Lung (tissue), 12 donors: ENCODE measurements around the gene SWAP70. TPM values are rescaled to one million over a fixed set of nuclear protein-coding genes. Genes with fewer than 3 reads are reported as not detected.

Experiments used
- ATAC-seq: fragments of 200-7000 bp; cut with Tn5 transposase; one replicate; pipeline ENCODE4 v1.9.1; 2020; ENCODE audit warnings: moderate number of reproducible peaks; ENCODE audit not compliant: insufficient read depth, low FRiP score
- DNase-seq, 3 donors: peaks; one replicate each; pipeline ENCODE4 v3.0.0-alpha.2; 2013 to 2017
- H3K27ac ChIP-seq, 2 donors: one replicate each; pipeline ENCODE4 v1.5.1; 2013; ENCODE audit warnings: mild to moderate bottlenecking in 2 of 2, moderate library complexity in 2 of 2, control low read depth in 1 of 2, inconsistent platforms in 1 of 2, low read depth in 1 of 2, low read length in 1 of 2
- H3K27me3 ChIP-seq, 3 donors: one replicate each; pipeline ENCODE4 v1.5.1; 2013; ENCODE audit warnings: low read length in 2 of 3; ENCODE audit not compliant: control insufficient read depth in 3 of 3, insufficient read depth in 3 of 3
- H3K36me3 ChIP-seq, 4 donors: one replicate each; pipeline ENCODE4 v1.5.1; 2013; ENCODE audit warnings: low read length in 4 of 4, mild to moderate bottlenecking in 1 of 4, moderate library complexity in 1 of 4; ENCODE audit not compliant: control insufficient read depth in 4 of 4, insufficient read depth in 4 of 4
- H3K4me1 ChIP-seq, 5 donors: one replicate each; pipeline ENCODE4 v1.5.1; 2013; ENCODE audit warnings: low read length in 5 of 5, mild to moderate bottlenecking in 2 of 5, moderate library complexity in 1 of 5; ENCODE audit not compliant: control insufficient read depth in 5 of 5, insufficient read depth in 5 of 5
- H3K4me3 ChIP-seq: one replicate; pipeline ENCODE4 v1.5.1; 2013; ENCODE audit warnings: mild to moderate bottlenecking, control low read depth, moderate library complexity
- H3K9ac ChIP-seq, 2 donors: one replicate each; pipeline ENCODE4 v1.5.1; 2013; ENCODE audit warnings: low read length in 2 of 2, control low read depth in 1 of 2; ENCODE audit not compliant: insufficient read depth in 1 of 2
- H3K9me3 ChIP-seq, 4 donors: one replicate each; pipeline ENCODE4 v1.5.1; 2013; ENCODE audit warnings: low read length in 3 of 4, mild to moderate bottlenecking in 1 of 4, moderate library complexity in 1 of 4; ENCODE audit not compliant: control insufficient read depth in 4 of 4, insufficient read depth in 3 of 4
- WGBS, 2 donors: extraction: QIAGEN DNeasy Blood & Tissue Kit; methylation state at CpG; one replicate each; pipeline ENCODE4 v1.1.7; 2013; 5-methylcytosine and 5-hydroxymethylcytosine counted together
- polyA plus RNA-seq, 2 donors: library from polyadenylated mRNA; stranded (reverse); fragments of 200-250 nt; gene quantifications; one replicate each; pipeline ENCODE4 v1.2.1, GENCODE V29; 2013
- total RNA-seq, 2 donors: library from RNA; depleted of rRNA in 1 of 2; stranded (reverse); fragments of >200 nt in 1 of 2; gene quantifications; one replicate each; pipeline ENCODE4 v1.2.1, GENCODE V29; 2014 to 2021
- TF ChIP-seq, protein P1 (sequence below): IDR thresholded peaks from 2 replicates; pipeline ENCODE4 v1.5.1; 2012; ENCODE audit warnings: mild to moderate bottlenecking; ENCODE audit errors: control extremely low read depth, extremely low read depth
- donor health status: control.
- donor health status: control.
- donor health status: Bipolar disorder and iron deficiency.
- donor health status: healthy.
- donor health status: DM: yes; HTN: yes; CAD: no.

Gene SWAP70
- total and polyA plus RNA-seq, 4 donors: 14.9 to 44.8 (median 35.9) TPM

DNA sequence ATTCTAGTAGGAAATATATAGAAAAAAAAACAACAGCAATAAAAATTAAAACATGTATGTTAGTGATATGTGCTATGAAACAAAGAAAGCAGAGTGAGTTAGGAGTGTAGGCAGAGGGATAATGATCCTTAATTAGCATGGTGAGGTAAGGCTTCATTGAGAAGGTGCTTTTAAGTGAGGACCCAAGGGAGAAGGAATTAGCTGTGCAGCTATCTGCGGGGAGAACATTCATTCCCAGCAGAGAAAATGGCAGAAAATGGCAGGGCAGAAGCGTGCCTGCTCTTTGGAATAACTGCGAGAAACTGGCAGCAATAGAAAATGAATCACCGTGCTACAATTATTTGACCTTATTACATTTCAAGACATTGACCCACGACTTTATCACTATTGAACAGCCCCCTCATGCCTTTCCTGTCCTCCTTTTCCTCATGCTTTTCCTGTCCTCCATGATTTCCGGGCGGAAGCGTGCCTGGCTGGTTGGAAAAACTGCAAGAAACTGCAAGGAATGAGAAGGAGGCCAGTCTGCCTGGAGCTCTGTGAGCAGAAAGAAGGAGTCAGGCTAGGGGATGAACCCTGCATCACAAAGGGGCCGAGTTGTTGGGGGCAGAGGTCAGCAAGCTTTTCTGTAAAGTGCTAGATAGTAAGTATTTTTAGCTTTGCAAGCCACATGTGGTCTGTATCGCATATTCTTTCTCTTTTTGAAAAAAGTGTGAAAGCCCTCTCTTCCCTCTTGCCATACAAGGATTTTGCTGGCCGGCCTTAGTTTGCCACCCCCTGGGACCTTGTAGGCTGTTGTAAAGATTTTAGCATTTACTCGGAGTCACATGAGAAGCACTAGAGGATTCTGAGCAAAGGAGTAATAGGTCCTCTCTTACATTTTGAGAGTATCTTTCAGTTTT, 37.1 kb upstream of the SWAP70 start:
- Histone ChIP-seq H3K4me3 (no peak overlapping the region), H3K27ac (peak overlapping the region; percentile 24 to 38), H3K27me3 (no peaks in the 10 kb centered on the region), H3K9ac (no peak overlapping the region), H3K36me3 (no peaks in the 10 kb centered on the region), H3K9me3 (no peaks in the 10 kb centered on the region), H3K4me1 (peaks cover 0 to 3% (median 0%) of the 10 kb centered on the region in 5 donors)
- ATAC-seq (no peak), DNase-seq (peak in 2 of 3 donors; percentile 16 to 33)
- TF ChIP-seq, protein P1, sequence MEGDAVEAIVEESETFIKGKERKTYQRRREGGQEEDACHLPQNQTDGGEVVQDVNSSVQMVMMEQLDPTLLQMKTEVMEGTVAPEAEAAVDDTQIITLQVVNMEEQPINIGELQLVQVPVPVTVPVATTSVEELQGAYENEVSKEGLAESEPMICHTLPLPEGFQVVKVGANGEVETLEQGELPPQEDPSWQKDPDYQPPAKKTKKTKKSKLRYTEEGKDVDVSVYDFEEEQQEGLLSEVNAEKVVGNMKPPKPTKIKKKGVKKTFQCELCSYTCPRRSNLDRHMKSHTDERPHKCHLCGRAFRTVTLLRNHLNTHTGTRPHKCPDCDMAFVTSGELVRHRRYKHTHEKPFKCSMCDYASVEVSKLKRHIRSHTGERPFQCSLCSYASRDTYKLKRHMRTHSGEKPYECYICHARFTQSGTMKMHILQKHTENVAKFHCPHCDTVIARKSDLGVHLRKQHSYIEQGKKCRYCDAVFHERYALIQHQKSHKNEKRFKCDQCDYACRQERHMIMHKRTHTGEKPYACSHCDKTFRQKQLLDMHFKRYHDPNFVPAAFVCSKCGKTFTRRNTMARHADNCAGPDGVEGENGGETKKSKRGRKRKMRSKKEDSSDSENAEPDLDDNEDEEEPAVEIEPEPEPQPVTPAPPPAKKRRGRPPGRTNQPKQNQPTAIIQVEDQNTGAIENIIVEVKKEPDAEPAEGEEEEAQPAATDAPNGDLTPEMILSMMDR: no peak
- WGBS, 2 donors: 69 to 80% methylated on average over 12 of the region's 12 CpGs

DNA sequence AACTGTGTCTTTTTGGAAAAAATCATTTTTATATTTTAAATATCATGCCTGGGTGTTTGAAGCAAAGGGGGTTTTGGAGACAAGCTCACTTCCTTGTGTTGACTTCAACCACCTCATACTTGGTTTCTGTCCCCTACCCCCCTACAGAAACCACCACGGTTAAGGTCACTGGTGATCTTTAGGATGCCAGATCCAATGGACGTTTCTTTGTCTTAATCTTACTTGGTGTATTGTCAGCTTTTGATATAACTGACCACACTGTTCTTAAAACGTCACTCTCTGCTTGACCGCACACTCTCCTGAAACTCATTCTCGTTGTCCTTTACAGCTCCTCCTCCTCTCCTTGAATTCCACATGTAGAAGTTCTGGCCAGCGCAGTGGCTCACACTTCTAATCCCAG, 34.8 kb upstream of the SWAP70 start:
- 88 to 94% methylated on average over 6 of the region's 6 CpGs for WGBS, 2 donors
- no peak overlapping the region for H3K9ac ChIP-seq
- no peak overlapping the region for H3K27ac ChIP-seq
- TF ChIP-seq, protein P1: no peak
- H3K27me3 ChIP-seq: no peaks in the 10 kb centered on the region
- H3K4me3 ChIP-seq: no peak overlapping the region
- H3K36me3 ChIP-seq: no peaks in the 10 kb centered on the region
- H3K4me1 ChIP-seq: peaks cover 0 to 3% (median 0%) of the 10 kb centered on the region in 5 donors
- ATAC-seq (no peak), DNase-seq (no peak)
- no peaks in the 10 kb centered on the region for H3K9me3 ChIP-seq

GRCh38 chr11:9633679-9634078, 30.2 kb upstream of the SWAP70 start:
- DNase-seq (no peak), ATAC-seq (no peak)
- no peaks in the 10 kb centered on the region for H3K4me1 ChIP-seq
- TF ChIP-seq, protein P1: no peak
- 35 to 62% methylated on average over 2 of the region's 2 CpGs for WGBS, 2 donors
- H3K9me3 ChIP-seq: no peaks in the 10 kb centered on the region
- H3K4me3 ChIP-seq: no peak overlapping the region
- H3K27me3 ChIP-seq: no peaks in the 10 kb centered on the region
- no peaks in the 10 kb centered on the region for H3K36me3 ChIP-seq
- no peak overlapping the region for H3K9ac ChIP-seq
- no peak overlapping the region for H3K27ac ChIP-seq
